GM21576 (cell line): ENCODE data around the gene SFMBT1.

Source experiments
- ATAC-seq: cut with Tn5 transposase; IDR thresholded peaks from one replicate; pipeline ENCODE4 v1.9.1; 2021; ENCODE audit warnings: mild to moderate bottlenecking, moderate library complexity; ENCODE audit not compliant: unreplicated experiment

Gene SFMBT1

DNA sequence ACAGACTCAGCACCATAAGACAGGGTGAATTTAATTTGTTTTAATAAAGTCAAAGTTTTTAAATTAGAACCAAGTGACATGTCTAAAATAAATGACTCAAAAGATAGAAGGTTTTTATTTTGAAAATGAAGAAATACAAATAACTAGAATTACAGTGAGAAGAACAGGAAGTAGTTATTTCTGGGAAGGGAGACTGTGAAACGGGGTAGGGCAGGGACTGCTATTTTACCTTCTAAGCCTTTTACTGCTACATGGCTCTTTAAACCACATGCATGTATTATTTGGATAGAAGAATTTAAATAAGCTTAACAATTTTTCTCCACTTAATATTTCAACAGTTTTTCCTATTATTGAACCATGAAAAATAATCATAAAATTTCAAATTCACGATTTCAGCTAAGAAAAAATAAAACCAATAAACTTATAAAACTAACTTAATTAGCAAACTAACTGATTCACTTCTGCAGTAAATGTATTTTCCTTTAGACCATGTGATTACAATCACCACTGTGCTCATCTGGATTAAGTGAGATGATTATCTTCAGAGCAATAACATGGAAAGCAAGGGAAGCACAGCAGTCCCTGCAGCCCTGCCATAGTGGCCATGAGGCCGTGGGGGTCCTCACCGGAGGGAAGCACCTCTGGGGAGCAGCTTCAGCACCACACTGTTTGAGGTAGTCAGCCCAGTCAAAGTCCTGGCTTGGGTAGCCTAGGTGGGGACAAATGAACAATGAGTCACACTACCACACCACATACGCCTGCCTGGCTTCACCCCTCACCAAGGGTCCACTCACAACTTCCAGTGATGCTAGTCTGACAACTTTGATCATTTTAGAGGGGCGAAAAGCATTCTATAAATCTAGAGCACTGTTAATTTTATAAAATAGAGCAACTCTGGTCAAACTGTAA is 120.2 kb downstream of the SFMBT1 start:
- no peak for ATAC-seq

DNA sequence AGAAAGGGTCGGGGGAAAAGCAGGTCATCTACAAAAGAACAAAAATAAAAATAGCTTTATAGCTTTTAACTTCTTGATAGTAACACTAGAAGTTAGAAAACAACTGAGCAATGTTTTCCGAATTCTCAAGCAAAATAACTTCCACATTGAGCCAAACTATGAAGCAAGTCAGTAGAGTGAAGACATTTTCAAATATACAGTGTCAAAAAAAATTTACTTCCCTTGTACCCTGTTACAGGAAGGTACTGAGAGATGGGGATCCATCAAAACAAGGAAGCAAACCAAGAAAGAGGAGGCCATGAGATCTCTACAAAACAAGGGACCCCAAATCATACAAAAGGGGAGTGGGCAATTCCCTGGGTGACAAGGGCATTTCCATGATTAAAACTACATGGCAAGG is 121.9 kb downstream of the SFMBT1 start:
- no peak for ATAC-seq

GRCh38 chr3:52920841-52921240 is 125.0 kb downstream of the SFMBT1 start:
- no peak for ATAC-seq

GRCh38 chr3:52917044-52917443 is 128.8 kb downstream of the SFMBT1 start:
- ATAC-seq: no peak

DNA sequence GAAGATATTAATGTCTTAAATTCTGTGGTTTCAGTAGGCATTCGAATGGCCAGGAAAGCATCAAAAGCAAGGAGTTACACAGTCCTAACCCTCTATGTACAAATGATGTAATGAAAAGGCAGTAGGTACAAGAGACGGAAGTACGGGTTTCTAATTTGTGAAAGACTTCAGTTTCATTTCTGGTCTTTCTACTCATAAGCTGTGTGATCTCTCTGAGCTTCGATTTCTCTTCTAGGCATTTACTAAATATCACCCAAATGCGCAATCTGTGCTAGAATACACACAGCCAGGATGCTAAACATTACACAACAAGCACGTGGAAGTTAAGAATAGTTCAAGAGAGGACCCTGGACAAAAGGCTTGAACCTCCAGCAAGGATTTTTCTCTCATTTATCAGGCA is 130.6 kb downstream of the SFMBT1 start:
- no peak for ATAC-seq

GRCh38 chr3:52912885-52913731 is 132.8 kb downstream of the SFMBT1 start:
- ATAC-seq: no peak

- no peak for ATAC-seq
Measured at GRCh38 chr3:52910823-52911222, 135.1 kb downstream of the SFMBT1 start.

DNA sequence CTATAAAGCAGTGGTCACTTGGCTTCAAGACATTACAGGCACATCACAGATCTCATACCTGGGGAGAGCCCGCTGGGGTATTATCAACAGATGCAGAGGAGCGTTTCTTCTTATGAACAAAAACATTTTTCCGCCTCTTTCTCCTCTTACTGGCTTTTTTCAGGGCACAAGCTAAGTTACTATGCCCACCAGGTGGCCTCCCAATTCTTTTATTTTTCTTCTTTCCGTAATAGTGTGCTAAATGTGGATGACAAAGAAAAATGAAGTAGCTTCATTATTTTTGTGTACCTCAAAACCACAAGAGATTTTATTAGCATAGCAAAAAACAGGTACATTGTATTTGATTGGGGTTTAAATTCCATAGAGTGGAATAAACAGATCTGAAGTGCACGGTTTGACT is 138.4 kb downstream of the SFMBT1 start:
- no peak for ATAC-seq

- ATAC-seq: no peak
Measured at GRCh38 chr3:52904552-52904951, 141.3 kb downstream of the SFMBT1 start.

DNA sequence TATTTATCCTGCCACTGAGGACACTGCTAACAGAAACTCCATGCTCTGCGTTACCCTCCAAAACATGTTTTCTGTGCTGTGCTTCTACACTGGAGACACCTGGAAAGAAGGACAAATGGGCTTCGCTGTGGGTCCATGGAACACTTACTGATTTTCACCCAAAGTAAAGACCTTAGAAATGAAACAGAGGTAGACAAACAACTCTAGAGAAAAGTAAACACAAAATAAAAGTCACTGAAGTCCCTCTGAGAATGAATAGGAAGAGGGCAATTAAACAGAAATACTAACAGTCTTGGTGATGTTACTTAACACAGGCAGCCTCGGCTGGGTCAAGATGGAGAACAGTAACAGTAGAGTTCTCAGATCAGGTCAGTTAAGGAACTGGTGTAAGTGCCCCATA is 141.9 kb downstream of the SFMBT1 start:
- ATAC-seq: no peak

- ATAC-seq: peak; percentile 83
Measured at GRCh38 chr3:52897130-52898122, 148.4 kb downstream of the SFMBT1 start, which contains the start of gene STIMATE. Gene STIMATE, minus strand, starts transcription at chr3:52897548. Its CDS starts 98 bp downstream, at chr3:52897450.

- ATAC-seq: no peak
Measured at GRCh38 chr3:52896613-52897012, 149.3 kb downstream of the SFMBT1 start.

DNA sequence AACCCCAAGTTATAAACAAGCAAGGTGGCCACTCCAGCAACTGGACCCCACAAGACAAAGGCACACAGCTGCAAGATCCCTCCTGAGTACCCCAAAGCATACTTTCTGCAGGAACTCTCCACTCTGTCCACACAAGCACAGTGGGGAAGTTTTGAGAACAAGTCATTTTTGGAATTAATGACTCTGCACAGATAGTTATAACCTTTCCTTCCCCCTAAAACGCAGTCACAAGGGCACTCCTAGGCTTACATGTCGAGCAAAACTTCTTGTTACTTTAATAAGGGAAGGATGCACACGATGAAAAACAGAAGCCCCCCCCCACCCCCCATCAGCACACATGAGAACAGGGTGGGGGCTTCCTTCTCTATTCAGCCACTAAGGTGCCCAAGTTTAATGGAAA is 149.7 kb downstream of the SFMBT1 start:
- ATAC-seq: no peak

GRCh38 chr3:52895418-52895817 is 150.5 kb downstream of the SFMBT1 start:
- no peak for ATAC-seq

GRCh38 chr3:52894756-52895155 is 151.1 kb downstream of the SFMBT1 start:
- ATAC-seq: no peak

DNA sequence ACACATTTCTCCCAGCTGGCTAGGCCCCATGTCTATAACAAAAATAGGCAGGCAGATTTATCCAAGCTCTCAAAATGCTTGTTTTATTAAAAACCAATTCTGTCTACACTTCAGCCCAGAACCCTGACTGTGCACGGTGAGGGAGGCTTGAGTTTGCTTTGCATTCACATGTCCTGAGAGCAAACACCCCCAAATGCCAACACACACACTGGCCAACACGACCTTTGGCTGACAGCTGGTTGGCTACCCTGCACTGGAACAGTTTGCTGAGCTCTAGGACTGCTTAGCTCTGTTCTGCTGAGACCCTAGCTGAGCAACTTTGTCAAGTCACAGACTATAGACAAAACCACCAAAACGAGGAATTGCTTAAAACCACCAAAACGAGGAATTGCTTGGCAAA is 152.2 kb downstream of the SFMBT1 start:
- no peak for ATAC-seq

- no peak for ATAC-seq
Measured at GRCh38 chr3:52892625-52893311, 153.1 kb downstream of the SFMBT1 start.

DNA sequence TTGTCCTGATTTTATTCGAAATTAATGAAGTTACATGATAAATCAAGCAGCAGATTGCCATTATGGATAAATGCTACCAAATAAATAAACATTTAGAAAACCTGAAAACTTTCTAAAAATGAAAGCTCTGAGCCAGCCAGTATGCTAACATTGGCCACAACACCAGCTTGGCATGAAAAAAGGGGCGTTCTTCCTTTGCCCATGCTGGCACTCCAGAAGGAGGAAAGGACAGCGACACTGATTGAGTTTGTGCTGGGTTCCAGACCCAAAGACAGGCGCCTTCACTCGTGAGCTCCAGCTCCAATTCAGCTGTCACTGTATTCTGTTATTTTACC is 153.6 kb downstream of the SFMBT1 start:
- ATAC-seq: no peak

GRCh38 chr3:52891615-52892081 is 154.2 kb downstream of the SFMBT1 start:
- ATAC-seq: no peak

GRCh38 chr3:52891164-52891563 is 154.7 kb downstream of the SFMBT1 start:
- no peak for ATAC-seq
